ENCODE measurements around the gene RBM47.
"Not testable (repeated sequence)": the region's sequence is repeated elsewhere in the genome, so short reads cannot be mapped to it uniquely, and the experiment has no call there.

The RBM47 gene

DNA sequence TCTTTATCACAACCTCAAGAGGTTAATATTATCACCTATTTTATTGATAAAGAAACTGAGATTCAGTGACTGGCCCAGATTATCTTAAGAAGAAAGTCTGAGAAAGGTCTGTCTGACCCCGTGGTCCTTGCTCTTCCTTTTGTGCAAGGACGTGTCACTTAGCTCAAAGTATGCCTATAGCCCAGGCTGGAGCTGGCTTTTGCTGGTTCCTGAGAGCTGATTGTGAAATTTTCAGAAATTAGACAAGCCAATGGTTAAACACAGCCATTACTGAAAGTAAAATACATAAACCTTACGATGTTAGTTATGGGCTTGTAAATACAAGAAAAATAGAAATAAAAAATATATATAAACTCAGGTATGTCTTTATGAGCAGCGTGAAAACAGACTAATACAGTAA, 224.5 kb downstream of the RBM47 start:
- DNase-seq (ENCODE audit: low read depth): no peak

- DNase-seq (ENCODE audit: low read depth): no peak
Observed at GRCh38 chr4:40403081-40403480, 226.6 kb downstream of the RBM47 start.

DNA sequence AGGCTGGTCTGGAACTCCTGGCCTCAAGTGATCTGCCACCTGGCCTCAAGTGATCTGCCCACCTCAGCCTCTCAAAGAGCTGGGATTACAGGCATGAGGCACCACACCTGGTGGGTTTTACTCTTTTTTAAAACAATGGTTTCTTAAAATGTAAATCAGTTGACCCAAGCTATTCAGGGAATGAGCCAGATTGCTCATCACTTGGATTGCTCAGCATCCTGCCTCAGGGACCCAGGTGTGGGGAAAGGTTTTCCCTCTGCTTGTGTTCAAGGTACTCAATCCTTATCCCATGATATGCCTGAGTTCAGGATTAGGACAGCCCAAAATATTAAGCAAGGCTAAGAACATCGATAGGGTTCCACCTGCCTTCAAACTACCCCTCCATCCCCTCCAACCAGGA, 227.1 kb downstream of the RBM47 start:
- no peak for DNase-seq (ENCODE audit: low read depth)

GRCh38 chr4:40401631-40402030, 228.0 kb downstream of the RBM47 start:
- DNase-seq (ENCODE audit: low read depth): no peak

DNA sequence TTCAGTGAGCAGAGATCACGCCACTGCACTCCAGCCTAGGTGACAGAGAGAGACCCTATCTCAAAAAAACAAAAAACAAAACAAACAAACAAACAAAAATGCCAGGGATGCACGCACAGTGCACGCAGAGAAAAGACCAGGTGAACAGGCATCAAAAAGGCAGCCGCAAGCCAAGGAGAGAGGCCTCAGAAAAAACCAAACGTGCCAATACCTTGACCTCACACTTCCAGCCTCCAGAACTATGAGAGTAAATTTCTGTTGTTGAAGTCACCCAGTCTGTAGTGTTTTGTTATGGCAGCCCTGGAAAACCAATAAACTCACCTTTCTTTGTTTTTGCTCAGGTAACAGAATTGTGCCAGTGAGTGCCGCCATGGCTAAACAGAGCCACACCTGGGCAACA, 228.6 kb downstream of the RBM47 start:
- no peak for DNase-seq (ENCODE audit: low read depth)

GRCh38 chr4:40399578-40399977, 230.1 kb downstream of the RBM47 start:
- no peak for DNase-seq (ENCODE audit: low read depth)

GRCh38 chr4:40395908-40396793, 233.5 kb downstream of the RBM47 start:
- DNase-seq (ENCODE audit: low read depth): no peak

DNA sequence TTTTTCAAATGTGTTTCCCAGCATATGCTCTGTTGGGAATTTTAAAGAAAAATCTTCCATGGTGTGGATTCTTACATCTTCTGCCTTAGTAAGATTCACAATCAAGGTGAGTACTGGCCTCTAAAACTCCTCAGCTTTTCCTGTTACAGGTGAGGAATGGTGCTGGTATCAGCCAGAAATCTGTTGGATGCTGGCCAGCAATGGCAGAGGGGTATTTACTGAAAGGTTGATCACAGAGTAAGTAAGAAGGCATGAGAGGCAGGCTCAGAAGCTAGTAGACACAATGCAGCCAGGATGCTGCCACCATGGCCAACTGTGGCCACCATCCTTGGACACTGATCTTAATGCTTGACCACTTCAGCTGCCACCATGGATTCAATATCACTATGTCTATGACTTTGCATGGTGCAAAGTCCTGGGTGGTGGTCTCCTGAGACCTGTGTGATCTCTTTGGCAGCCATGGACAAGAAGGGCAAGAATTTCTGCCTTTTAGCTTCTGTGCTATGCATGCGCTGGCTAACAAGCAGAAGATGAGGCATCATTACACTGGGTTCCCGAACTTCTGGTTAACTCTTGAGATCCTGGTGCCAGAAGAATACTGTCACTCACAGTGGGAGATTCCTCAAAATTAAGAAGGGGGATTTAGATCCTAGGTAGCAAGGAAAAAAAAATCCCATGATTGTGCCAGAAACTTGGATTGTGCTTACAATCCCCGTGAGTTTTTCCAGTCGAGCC, 234.3 kb downstream of the RBM47 start:
- DNase-seq (ENCODE audit: low read depth): no peak

- DNase-seq (ENCODE audit: low read depth): no peak
Observed at GRCh38 chr4:40394236-40394635, 235.4 kb downstream of the RBM47 start.

DNA sequence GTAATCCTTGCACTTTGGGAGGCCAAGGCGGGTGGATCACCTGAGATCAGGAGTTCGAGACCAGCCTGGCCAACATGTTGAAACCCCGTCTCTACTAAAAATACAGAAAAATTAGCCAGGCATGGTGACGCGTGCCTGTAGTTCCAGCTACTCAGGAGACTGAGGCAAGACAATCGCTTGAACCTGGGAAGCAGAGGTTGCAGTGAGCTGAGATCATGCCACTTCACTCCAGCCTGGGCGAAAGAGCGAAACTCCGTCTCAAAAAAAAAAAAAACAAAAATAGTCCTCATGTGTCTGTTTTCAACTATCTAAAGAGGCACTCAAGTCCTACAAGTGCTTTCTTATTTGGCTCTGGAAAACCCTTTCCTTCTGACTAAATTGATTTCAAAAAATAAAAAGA, 237.4 kb downstream of the RBM47 start:
- not testable (repeated sequence) for DNase-seq (ENCODE audit: low read depth)

DNA sequence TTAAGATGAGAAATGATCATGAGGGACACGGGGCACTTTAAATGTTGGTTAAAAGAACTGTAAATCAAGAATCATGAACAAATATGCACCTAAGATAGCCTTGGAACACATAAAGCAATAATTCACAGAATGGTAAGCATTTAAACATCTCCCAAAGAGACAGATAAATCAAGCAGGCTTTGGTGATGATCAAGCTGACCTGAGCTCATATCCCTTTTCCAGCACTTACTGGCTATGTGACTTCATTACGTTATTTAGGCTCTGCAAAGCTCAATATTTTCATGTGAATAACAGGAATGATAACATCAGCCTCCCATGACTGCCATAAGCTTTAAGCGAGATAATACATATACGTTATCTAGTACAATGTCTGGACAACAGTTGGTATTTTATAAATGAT, 239.7 kb downstream of the RBM47 start:
- DNase-seq (ENCODE audit: low read depth): no peak

GRCh38 chr4:40388239-40388638, 241.4 kb downstream of the RBM47 start:
- DNase-seq (ENCODE audit: low read depth): no peak

DNA sequence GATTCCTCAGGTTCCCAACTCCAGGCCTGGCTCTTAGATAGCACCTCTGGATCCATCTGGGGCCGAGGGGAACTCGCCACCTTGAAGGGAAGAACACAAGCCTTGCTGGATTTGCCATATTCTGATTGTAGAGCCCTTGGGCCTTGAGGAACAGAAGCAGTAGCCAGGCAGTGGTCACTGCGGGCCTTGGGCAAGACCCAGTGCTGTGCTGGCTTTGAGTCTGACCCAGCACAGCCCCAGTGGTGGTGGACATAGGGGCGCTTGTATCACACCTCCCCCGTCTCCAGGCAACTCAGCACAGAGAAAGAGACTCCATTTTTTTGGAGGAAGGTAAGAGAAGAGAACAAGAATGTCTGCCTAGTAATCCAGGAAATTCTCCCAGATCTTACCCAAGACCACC, 249.0 kb downstream of the RBM47 start:
- no peak for DNase-seq (ENCODE audit: low read depth)

- DNase-seq (ENCODE audit: low read depth): no peak
Observed at GRCh38 chr4:40379248-40379647, 250.4 kb downstream of the RBM47 start.

DNA sequence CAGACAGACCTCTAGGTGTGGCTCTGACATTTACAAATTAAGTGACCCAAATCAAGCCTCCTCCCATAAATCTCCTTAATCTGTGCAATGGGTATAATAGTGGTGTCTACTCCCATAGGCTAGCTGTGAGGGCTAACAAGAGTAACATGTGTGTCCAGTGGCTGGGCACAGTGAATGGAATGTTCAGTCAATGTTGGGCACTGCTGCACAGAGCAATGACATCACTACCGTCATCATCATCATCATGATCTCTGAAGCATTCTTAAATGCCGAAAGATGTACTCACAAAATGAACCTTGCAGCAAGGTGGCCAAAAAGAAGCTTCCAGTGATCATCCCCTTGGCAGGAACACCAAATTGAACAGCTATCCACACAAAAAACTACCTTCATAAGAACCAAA, 251.0 kb downstream of the RBM47 start:
- DNase-seq (ENCODE audit: low read depth): no peak

- no peak for DNase-seq (ENCODE audit: low read depth)
Observed at GRCh38 chr4:40377512-40378365, 251.9 kb downstream of the RBM47 start.

GRCh38 chr4:40375620-40376019, 254.0 kb downstream of the RBM47 start:
- no peak for DNase-seq (ENCODE audit: low read depth)

- DNase-seq (ENCODE audit: low read depth): no peak
Observed at GRCh38 chr4:40375095-40375494, 254.6 kb downstream of the RBM47 start.

- DNase-seq (ENCODE audit: low read depth): no peak
Observed at GRCh38 chr4:40373636-40374035, 256.0 kb downstream of the RBM47 start.

Measured in T-helper 22 cell (primary cell).